H9 (cell line): ENCODE measurements around the gene MIGA1. TPM values are rescaled to one million over a fixed set of nuclear protein-coding genes. Genes with fewer than 3 reads are reported as not detected.

Experiments used
- DNase-seq: peaks from one replicate; pipeline ENCODE4 v3.0.0-alpha.2; 2017
- H2AFZ ChIP-seq: one replicate; pipeline ENCODE4 v1.6.1; 2013; ENCODE audit warnings: mild to moderate bottlenecking, low read length, control low read depth, moderate library complexity
- H2AK5ac ChIP-seq: 2 replicates; pipeline ENCODE4 v1.6.1; 2013; ENCODE audit warnings: low read length, control low read depth, mixed read lengths; ENCODE audit not compliant: insufficient read length
- H2BK120ac ChIP-seq: one replicate; pipeline ENCODE4 v1.6.1; 2013; ENCODE audit warnings: low read depth, mild to moderate bottlenecking, low read length, control low read depth, inconsistent platforms; ENCODE audit not compliant: poor library complexity, severe bottlenecking
- H2BK12ac ChIP-seq: 2 replicates; pipeline ENCODE4 v1.6.1; 2013; ENCODE audit warnings: low read length, control low read depth, mixed read lengths, low read depth; ENCODE audit not compliant: insufficient read length
- H2BK15ac ChIP-seq: 2 replicates; pipeline ENCODE4 v1.6.1; 2013; ENCODE audit warnings: low read depth, low read length, control low read depth
- H2BK20ac ChIP-seq: one replicate; pipeline ENCODE4 v1.6.1; 2013; ENCODE audit warnings: low read depth, mild to moderate bottlenecking, low read length, control low read depth, inconsistent platforms; ENCODE audit not compliant: poor library complexity, severe bottlenecking
- H2BK5ac ChIP-seq: 2 replicates; pipeline ENCODE4 v1.6.1; 2013; ENCODE audit warnings: low read length, control low read depth, mixed read lengths; ENCODE audit not compliant: insufficient read length
- H3K14ac ChIP-seq: 2 replicates; pipeline ENCODE4 v1.6.1; 2013; ENCODE audit warnings: low read length, control low read depth; ENCODE audit not compliant: insufficient read depth
- H3K18ac ChIP-seq: 2 replicates; pipeline ENCODE4 v1.6.1; 2013; ENCODE audit warnings: low read depth, mild to moderate bottlenecking, mixed read lengths, low read length, control low read depth; ENCODE audit not compliant: insufficient read length
- H3K23ac ChIP-seq: 2 replicates; pipeline ENCODE4 v1.6.1; 2013; ENCODE audit warnings: low read length, control low read depth, mixed read lengths, low read depth; ENCODE audit not compliant: insufficient read length
- H3K23me2 ChIP-seq: 2 replicates; pipeline ENCODE4 v1.6.1; 2013; ENCODE audit warnings: low read depth, mild to moderate bottlenecking, mixed read lengths, low read length, control low read depth; ENCODE audit not compliant: insufficient read length, poor library complexity, severe bottlenecking
- H3K27ac ChIP-seq: 2 replicates; pipeline ENCODE4 v1.5.1; 2013; ENCODE audit warnings: low read length, control low read depth, mixed read lengths, low read depth; ENCODE audit not compliant: insufficient read length
- H3K27me3 ChIP-seq: 2 replicates; pipeline ENCODE4 v1.6.1; 2013; ENCODE audit warnings: low read length, control low read depth, inconsistent platforms; ENCODE audit not compliant: insufficient read depth
- H3K4ac ChIP-seq: 2 replicates; pipeline ENCODE4 v1.6.1; 2013; ENCODE audit warnings: low read depth, mild to moderate bottlenecking, control low read depth, inconsistent platforms, low read length, moderate library complexity
- H3K4me1 ChIP-seq: 2 replicates; pipeline ENCODE4 v1.6.1; 2013; ENCODE audit warnings: low read length, control low read depth, inconsistent platforms; ENCODE audit not compliant: insufficient read depth
- H3K4me2 ChIP-seq: 2 replicates; pipeline ENCODE4 v1.6.1; 2013; ENCODE audit warnings: low read length, control low read depth, mixed read lengths; ENCODE audit not compliant: insufficient read length, insufficient read depth
- H3K56ac ChIP-seq: 2 replicates; pipeline ENCODE4 v1.6.1; 2013; ENCODE audit warnings: low read depth, mild to moderate bottlenecking, mixed read lengths, low read length, control low read depth; ENCODE audit not compliant: insufficient read length
- H3K79me1 ChIP-seq: 2 replicates; pipeline ENCODE4 v1.6.1; 2013; ENCODE audit warnings: low read depth, mild to moderate bottlenecking, moderate library complexity, low read length, control low read depth, inconsistent platforms; ENCODE audit not compliant: insufficient read depth, poor library complexity, severe bottlenecking
- H3K79me2 ChIP-seq: 2 replicates; pipeline ENCODE4 v1.6.1; 2013; ENCODE audit warnings: low read length, control low read depth, inconsistent platforms; ENCODE audit not compliant: insufficient read depth
- H3K9ac ChIP-seq: 2 replicates; pipeline ENCODE4 v1.6.1; 2013; ENCODE audit warnings: low read length, control low read depth, mixed read lengths; ENCODE audit not compliant: insufficient read length; ENCODE audit errors: extremely low read depth
- H3K9me3 ChIP-seq: one replicate; pipeline ENCODE4 v1.6.1; 2013; ENCODE audit warnings: low read depth, low read length, inconsistent platforms; ENCODE audit not compliant: control insufficient read depth
- H3T11ph ChIP-seq: one replicate; pipeline ENCODE4 v1.6.1; 2013; ENCODE audit warnings: mild to moderate bottlenecking, low read length, control low read depth, inconsistent platforms
- H4K20me1 ChIP-seq: one replicate; pipeline ENCODE4 v1.6.1; 2013; ENCODE audit not compliant: control insufficient read depth, insufficient read length, insufficient read depth
- H4K5ac ChIP-seq: 2 replicates; pipeline ENCODE4 v1.6.1; 2013; ENCODE audit warnings: low read depth, mild to moderate bottlenecking, mixed read lengths, low read length, control low read depth; ENCODE audit not compliant: insufficient read length
- H4K8ac ChIP-seq: replicated peaks from 2 replicates; pipeline ENCODE4 v1.6.1; 2013; ENCODE audit warnings: low read length, control low read depth, mixed read lengths, low read depth; ENCODE audit not compliant: insufficient read length
- H4K91ac ChIP-seq: 2 replicates; pipeline ENCODE4 v1.6.1; 2013; ENCODE audit warnings: low read depth, mild to moderate bottlenecking, moderate library complexity, mixed read lengths, low read length, control low read depth; ENCODE audit not compliant: insufficient read length
- H3K27ac Mint-ChIP-seq, 3 experiments: 2 replicates in 2 of 3; 3 replicates in 1 of 3; pipeline ENCODE4 v1.8.0; 2020 to 2021; ENCODE audit warnings: mixed read lengths in 3 of 3, mild to moderate bottlenecking in 1 of 3, moderate library complexity in 1 of 3
- H3K27me3 Mint-ChIP-seq: 2 replicates; pipeline ENCODE4 v1.8.0; 2021; ENCODE audit warnings: low read depth, mild to moderate bottlenecking, moderate library complexity, mixed read lengths
- H3K36me3 Mint-ChIP-seq, 3 experiments: 2 replicates in 2 of 3; 3 replicates in 1 of 3; pipeline ENCODE4 v1.8.0; 2020 to 2021; ENCODE audit warnings: low read depth in 3 of 3, mixed read lengths in 3 of 3; ENCODE audit not compliant: insufficient read depth in 1 of 3
- H3K4me1 Mint-ChIP-seq, 2 experiments: 2 replicates each; pipeline ENCODE4 v1.8.0; 2020; ENCODE audit warnings: mixed read lengths in 2 of 2
- H3K4me3 Mint-ChIP-seq, 2 experiments: 2 replicates in 1 of 2; 3 replicates in 1 of 2; pipeline ENCODE4 v1.8.0; 2020 to 2021; ENCODE audit warnings: mild to moderate bottlenecking in 2 of 2, mixed read lengths in 2 of 2, moderate library complexity in 1 of 2
- H3K9me3 Mint-ChIP-seq, 2 experiments: 2 replicates in 1 of 2; 3 replicates in 1 of 2; pipeline ENCODE4 v1.8.0; 2020; ENCODE audit warnings: mild to moderate bottlenecking in 2 of 2, mixed read lengths in 2 of 2, moderate library complexity in 1 of 2
- CTCF ChIP-seq: fragments of 200-600 bp; sonication (generic); conservative IDR thresholded peaks from 3 replicates; pipeline ENCODE4 v1.8.0; 2021; ENCODE audit warnings: antibody characterized with exemption, mild to moderate bottlenecking
- WGBS: extraction: QIAGEN DNeasy Blood & Tissue Kit; methylation state at CpG from one replicate; pipeline ENCODE4 v1.1.7; 2013; ENCODE audit warnings: missing lambda C conversion rate, low lambda C conversion rate, mixed read lengths; ENCODE audit not compliant: insufficient read length; ENCODE audit errors: extremely low coverage; 5-methylcytosine and 5-hydroxymethylcytosine counted together
- total RNA-seq: library from RNA; stranded (reverse); gene quantifications from 2 replicates; pipeline ENCODE4 v1.2.1, GENCODE V29; 2021

MIGA1 gene
- total RNA-seq, 1 experiment from 2014 or later = 6.3 TPM

- H3K27ac Mint-ChIP-seq = peak overlapping the region in 2 of 3 experiments; percentile 11 to 59; a peak in 2 of 7 replicates
- no peak for DNase-seq
These were observed 79.3 kb downstream of the MIGA1 start for GRCh38 chr1:77858725-77859124.

More at GRCh38 chr1:77858725-77859124, 79.3 kb downstream of the MIGA1 start:
- Histone ChIP-seq H3K9me3 (no peaks in the 10 kb centered on the region), H2BK120ac (no peak overlapping the region), H3K14ac (no peak overlapping the region), H3K4ac (no peak overlapping the region), H3K4me2 (no peak overlapping the region), H2BK20ac (no peak overlapping the region), H4K20me1 (no peaks in the 10 kb centered on the region), H2AK5ac (no peak overlapping the region), H4K5ac (no peak overlapping the region), H3K79me1 (no peaks in the 10 kb centered on the region), H3K23ac (no peak overlapping the region), H3K56ac (no peak overlapping the region), H4K8ac (no peak overlapping the region), H3T11ph (no peak overlapping the region), H3K4me1 (no peaks in the 10 kb centered on the region), H2AFZ (no peak overlapping the region), H3K27ac (no peak overlapping the region), H3K18ac (no peak overlapping the region), H3K9ac (no peak overlapping the region), H3K23me2 (no peaks in the 10 kb centered on the region), H3K27me3 (no peaks in the 10 kb centered on the region), H2BK5ac (no peak overlapping the region), H2BK15ac (no peak overlapping the region), H2BK12ac (no peak overlapping the region), H3K79me2 (no peaks in the 10 kb centered on the region), H4K91ac (no peak overlapping the region)
- Mint-ChIP-seq H3K9me3 (peaks cover 12 to 26% of the 10 kb centered on the region in 2 experiments; a peak in 4 of 5 replicates), H3K36me3 (peaks cover 9 to 36% (median 35%) of the 10 kb centered on the region in 3 experiments), H3K27me3 (no peaks in the 10 kb centered on the region), H3K4me3 (no peak overlapping the region), H3K4me1 (no peaks in the 10 kb centered on the region)
- no peak for TF ChIP-seq CTCF
- WGBS = no CpG with 5 or more reads among the region's 3 CpGs
